Liver (tissue), 9 donors: ENCODE measurements around the gene MAN1C1. TPM values are rescaled to one million over a fixed set of nuclear protein-coding genes. Genes with fewer than 3 reads are reported as not detected.

Experiments
- DNase-seq: peaks from one replicate; pipeline ENCODE4 v3.0.0-alpha.2; 2017; ENCODE audit warnings: low spot score
- H3K27ac ChIP-seq, 2 donors: one replicate each; pipeline ENCODE4 v1.7.0; 2013; ENCODE audit warnings: inconsistent platforms in 2 of 2, low read length in 2 of 2, control low read depth in 1 of 2, low read depth in 1 of 2, mild to moderate bottlenecking in 1 of 2
- H3K27me3 ChIP-seq, 4 donors: one replicate each; pipeline versions ENCODE4 v1.6.1 to v1.7.0; 2013; ENCODE audit warnings: low read length in 3 of 4, inconsistent platforms in 1 of 4, mild to moderate bottlenecking in 1 of 4, moderate library complexity in 1 of 4; ENCODE audit not compliant: control insufficient read depth in 4 of 4, insufficient read depth in 4 of 4
- H3K36me3 ChIP-seq, 4 donors: one replicate each; pipeline versions ENCODE4 v1.6.1 to v1.7.0; 2013; ENCODE audit warnings: low read length in 3 of 4, mild to moderate bottlenecking in 3 of 4, low read depth in 1 of 4, moderate library complexity in 1 of 4; ENCODE audit not compliant: control insufficient read depth in 4 of 4, insufficient read depth in 3 of 4
- H3K4me1 ChIP-seq, 4 donors: one replicate each; pipeline versions ENCODE4 v1.6.1 to v1.7.0; 2013; ENCODE audit warnings: low read length in 3 of 4, mild to moderate bottlenecking in 3 of 4, moderate library complexity in 1 of 4; ENCODE audit not compliant: control insufficient read depth in 4 of 4, insufficient read depth in 4 of 4
- H3K4me3 ChIP-seq, 3 donors: one replicate each; pipeline versions ENCODE4 v1.6.1 to v1.7.0; 2013; ENCODE audit warnings: low read length in 3 of 3, control low read depth in 1 of 3, low read depth in 1 of 3, mild to moderate bottlenecking in 1 of 3
- H3K9ac ChIP-seq, 2 donors: one replicate each; pipeline ENCODE4 v1.7.0; 2013; ENCODE audit warnings: low read length in 2 of 2, mild to moderate bottlenecking in 2 of 2, moderate library complexity in 2 of 2, control low read depth in 1 of 2, low read depth in 1 of 2
- H3K9me3 ChIP-seq, 4 donors: one replicate each; pipeline versions ENCODE4 v1.6.1 to v1.7.0; 2013; ENCODE audit warnings: low read length in 3 of 4; ENCODE audit not compliant: control insufficient read depth in 4 of 4
- ATF3 ChIP-seq: IDR thresholded peaks from 2 replicates; pipeline ENCODE4 v1.6.1; 2016; ENCODE audit warnings: antibody characterized with exemption
- FOXA1 ChIP-seq: IDR thresholded peaks from 2 replicates; pipeline ENCODE4 v1.6.1; 2016; ENCODE audit warnings: antibody characterized with exemption
- GABPA ChIP-seq, 2 donors: IDR thresholded peaks in 1 of 2; conservative IDR thresholded peaks in 1 of 2; 2 replicates each; pipeline ENCODE4 v1.6.1; 2016; ENCODE audit warnings: antibody characterized with exemption in 2 of 2, mild to moderate bottlenecking in 1 of 2, moderate library complexity in 1 of 2
- HNF4A ChIP-seq, 2 donors: conservative IDR thresholded peaks; 2 replicates each; pipeline ENCODE4 v1.6.1; 2016; ENCODE audit warnings: antibody characterized with exemption in 2 of 2, mild to moderate bottlenecking in 2 of 2
- HNF4G ChIP-seq: IDR thresholded peaks from 2 replicates; pipeline ENCODE4 v1.6.1; 2016; ENCODE audit warnings: antibody characterized with exemption
- MAX ChIP-seq: IDR thresholded peaks from 2 replicates; pipeline ENCODE4 v1.6.1; 2016; ENCODE audit warnings: antibody characterized with exemption
- NR2F2 ChIP-seq: IDR thresholded peaks from 2 replicates; pipeline ENCODE4 v1.6.1; 2016; ENCODE audit warnings: antibody characterized with exemption
- REST ChIP-seq: IDR thresholded peaks from 2 replicates; pipeline ENCODE4 v1.6.1; 2016; ENCODE audit warnings: antibody characterized with exemption, mild to moderate bottlenecking
- RXRA ChIP-seq, 2 donors: IDR thresholded peaks; 2 replicates each; pipeline ENCODE4 v1.6.1; 2017 to 2018; ENCODE audit warnings: antibody characterized with exemption in 2 of 2, mild to moderate bottlenecking in 1 of 2
- SP1 ChIP-seq: IDR thresholded peaks from 2 replicates; pipeline ENCODE4 v1.6.1; 2018; ENCODE audit warnings: antibody characterized with exemption, mild to moderate bottlenecking
- YY1 ChIP-seq: IDR thresholded peaks from 2 replicates; pipeline ENCODE4 v1.6.1; 2016; ENCODE audit warnings: antibody characterized with exemption, mild to moderate bottlenecking
- ZBTB33 ChIP-seq: IDR thresholded peaks from 2 replicates; pipeline ENCODE4 v1.6.1; 2016; ENCODE audit warnings: antibody characterized with exemption
- WGBS: extraction: QIAGEN DNeasy Blood & Tissue Kit; methylation state at CpG from one replicate; pipeline ENCODE4 v1.1.7; 2013; 5-methylcytosine and 5-hydroxymethylcytosine counted together
- polyA plus RNA-seq, 2 donors: library from polyadenylated mRNA; stranded (reverse) in 1 of 2; unstranded in 1 of 2; fragments of 200-250 nt in 1 of 2; fragments of >200 nt in 1 of 2; fragmentation: Nextera tagmentation in 1 of 2; extraction: Ambion mirVana in 1 of 2; gene quantifications; one replicate each; pipeline versions ENCODE4 v1.2.1 to v1.2.3, GENCODE V29; 2013 to 2015
- total RNA-seq, 2 donors: library from RNA; depleted of rRNA; stranded (reverse); fragments of >200 nt; gene quantifications; one replicate each; pipeline ENCODE4 v1.2.3, GENCODE V29; 2014
- donor health status: healthy.
- donor health status: healthy.
- donor health status: healthy.
- donor health status: healthy.
- donor health status: healthy.

Gene MAN1C1
- total and polyA plus RNA-seq, 4 donors: 6.3 to 16.0 (median 8.1) TPM

- WGBS: under 1% methylated on average over 67 of the region's 67 CpGs
- Histone ChIP-seq H3K27me3 (no peaks in the 10 kb centered on the region), H3K9ac (peak overlapping the region; percentile 66 to 93)
These were observed 203.9 kb downstream of the MAN1C1 start for GRCh38 chr1:25820247-25821111.

More at GRCh38 chr1:25820247-25821111, 203.9 kb downstream of the MAN1C1 start:
- Histone ChIP-seq H3K4me3 (peak overlapping the region; percentile 77 to 93 (median 83)), H3K4me1 (peaks cover 13 to 42% (median 31%) of the 10 kb centered on the region in 4 donors), H3K36me3 (peaks cover 0 to 6% (median under 1%) of the 10 kb centered on the region in 4 donors), H3K27ac (peak overlapping the region; percentile 93 to 99), H3K9me3 (no peaks in the 10 kb centered on the region)
- DNase-seq: peak; percentile 62
- no peak for TF ChIP-seq NR2F2
- TF ChIP-seq HNF4G: no peak
- no peak for TF ChIP-seq YY1
- no peak for TF ChIP-seq RXRA (IDR thresholded peaks at IDR 0.05)
- no peak for TF ChIP-seq ATF3
- TF ChIP-seq GABPA (IDR thresholded peaks at IDR 0.05 in 1 of 2, conservative IDR thresholded peaks at IDR 0.05 in 1 of 2): no peak
- no peak for TF ChIP-seq MAX
- TF ChIP-seq ZBTB33: peak; percentile 97
- no peak for TF ChIP-seq FOXA1
- no peak for TF ChIP-seq REST
- TF ChIP-seq SP1: no peak
- TF ChIP-seq HNF4A (conservative IDR thresholded peaks at IDR 0.05): peak in 1 of 2 donors; percentile 68
